GM23338 (cell line): Measurements from ENCODE around the gene RNF207. TPM values are rescaled to one million over a fixed set of nuclear protein-coding genes. Genes with fewer than 3 reads are reported as not detected.

ENCODE experiments used
- ATAC-seq: fragments of 200-7000 bp; cut with Tn5 transposase; 3 replicates; pipeline ENCODE4 v1.9.1; 2020
- DNase-seq: peaks from one replicate; pipeline ENCODE4 v3.0.0-alpha.2; 2015; ENCODE audit warnings: low spot score
- H2AFZ ChIP-seq: fragments of 200-600 bp; sonication (generic); 2 replicates; pipeline ENCODE4 v1.8.0; 2016; ENCODE audit warnings: antibody characterized with exemption, mild to moderate bottlenecking, moderate library complexity
- H3F3A ChIP-seq: fragments of 200-600 bp; sonication (generic); replicated peaks from 2 replicates; pipeline ENCODE4 v1.8.0; 2017; ENCODE audit warnings: antibody characterized with exemption, mixed run types, low read depth
- H3K27ac ChIP-seq: fragments of 200-600 bp; sonication (generic); 2 replicates; pipeline ENCODE4 v1.6.1; 2016; ENCODE audit warnings: low read depth
- H3K27me3 ChIP-seq: fragments of 200-600 bp; sonication (generic); 2 replicates; pipeline ENCODE4 v1.8.0; 2016; ENCODE audit warnings: mild to moderate bottlenecking, mixed run types, moderate library complexity; ENCODE audit not compliant: insufficient read depth
- H3K36me3 ChIP-seq: fragments of 200-600 bp; sonication (generic); 2 replicates; pipeline ENCODE4 v1.8.0; 2016; ENCODE audit warnings: mild to moderate bottlenecking; ENCODE audit not compliant: insufficient read depth
- H3K4me1 ChIP-seq: fragments of 200-600 bp; sonication (generic); 2 replicates; pipeline ENCODE4 v1.8.0; 2016; ENCODE audit warnings: mild to moderate bottlenecking, moderate library complexity; ENCODE audit not compliant: insufficient read depth
- H3K4me2 ChIP-seq: fragments of 200-600 bp; sonication (generic); 2 replicates; pipeline ENCODE4 v1.7.1; 2017; ENCODE audit warnings: mixed run types
- H3K4me3 ChIP-seq: fragments of 200-600 bp; sonication (generic); 2 replicates; pipeline ENCODE4 v1.6.1; 2016; ENCODE audit warnings: mixed run types
- H3K79me2 ChIP-seq: fragments of 200-600 bp; sonication (generic); replicated peaks from 2 replicates; pipeline ENCODE4 v1.8.0; 2017; ENCODE audit warnings: mild to moderate bottlenecking; ENCODE audit not compliant: insufficient read depth
- H3K9me2 ChIP-seq: fragments of 200-600 bp; sonication (generic); 2 replicates; pipeline ENCODE4 v1.8.0; 2017; ENCODE audit not compliant: insufficient read depth
- H4K20me1 ChIP-seq: fragments of 200-600 bp; sonication (generic); replicated peaks from 2 replicates; pipeline ENCODE4 v1.8.0; 2017; ENCODE audit warnings: mild to moderate bottlenecking; ENCODE audit not compliant: insufficient read depth
- H3K27ac Mint-ChIP-seq: 2 replicates; pipeline ENCODE4 v1.8.0; 2020; ENCODE audit warnings: inconsistent platforms, mild to moderate bottlenecking, moderate library complexity, mixed read lengths
- H3K27me3 Mint-ChIP-seq: 3 replicates; pipeline ENCODE4 v1.8.0; 2022; ENCODE audit warnings: low read depth, mild to moderate bottlenecking, moderate library complexity, mixed read lengths, inconsistent platforms; ENCODE audit not compliant: insufficient read depth, poor library complexity
- H3K36me3 Mint-ChIP-seq: 3 replicates; pipeline ENCODE4 v1.8.0; 2021; ENCODE audit warnings: low read depth, mild to moderate bottlenecking, inconsistent platforms, moderate library complexity, mixed read lengths
- H3K4me1 Mint-ChIP-seq: 3 replicates; pipeline ENCODE4 v1.8.0; 2020; ENCODE audit warnings: mild to moderate bottlenecking, inconsistent platforms, mixed read lengths
- H3K4me3 Mint-ChIP-seq: 3 replicates; pipeline ENCODE4 v1.8.0; 2021; ENCODE audit warnings: moderate library complexity, mild to moderate bottlenecking, inconsistent platforms, mixed read lengths
- H3K9me3 Mint-ChIP-seq: 3 replicates; pipeline ENCODE4 v1.8.0; 2020; ENCODE audit warnings: moderate library complexity, mild to moderate bottlenecking, inconsistent platforms, mixed read lengths
- CREB1 ChIP-seq: fragments of 250-450 bp; sonication (Bioruptor Pico); IDR thresholded peaks from 2 replicates; pipeline ENCODE4 v1.5.0; 2020; ENCODE audit warnings: low read depth, mild to moderate bottlenecking, moderate library complexity
- CTCF ChIP-seq, 2 experiments: fragments of 200-600 bp in 1 of 2; sonication (generic) in 1 of 2; conservative IDR thresholded peaks; 2 replicates each; pipeline versions ENCODE4 v1.5.1 to v1.6.1; 2016 to 2017; ENCODE audit warnings: antibody characterized with exemption in 2 of 2, low read depth in 2 of 2, mild to moderate bottlenecking in 2 of 2, moderate library complexity in 1 of 2
- ETS1 ChIP-seq: IDR thresholded peaks from 2 replicates; pipeline ENCODE4 v1.6.1; 2016; ENCODE audit warnings: antibody characterized with exemption
- EZH2 ChIP-seq: fragments of 200-600 bp; sonication (generic); IDR thresholded peaks from one replicate; pipeline ENCODE4 v1.8.0; 2017; ENCODE audit warnings: antibody characterized with exemption, mild to moderate bottlenecking, low read depth; ENCODE audit not compliant: unreplicated experiment
- EZH2phosphoT487 ChIP-seq: fragments of 200-600 bp; sonication (generic); IDR thresholded peaks from one replicate; pipeline ENCODE4 v1.8.1; 2018; ENCODE audit warnings: antibody characterized with exemption; ENCODE audit not compliant: unreplicated experiment
- NANOG ChIP-seq: IDR thresholded peaks from 2 replicates; pipeline ENCODE4 v1.6.1; 2016; ENCODE audit warnings: antibody characterized with exemption, borderline replicate concordance
- POLR2AphosphoS5 ChIP-seq: IDR thresholded peaks from 2 replicates; pipeline ENCODE4 v1.6.1; 2016; ENCODE audit warnings: antibody characterized with exemption, low read depth
- ZNF331 ChIP-seq: fragments of 250-450 bp; sonication (Bioruptor Pico); IDR thresholded peaks from 2 replicates; pipeline ENCODE4 v1.5.0; 2020; ENCODE audit warnings: low read depth, mild to moderate bottlenecking, moderate library complexity
- polyA plus RNA-seq: library from polyadenylated mRNA; unstranded; fragments of >200 nt; fragmentation: Nextera tagmentation; extraction: Ambion mirVana; gene quantifications from 2 replicates; pipeline ENCODE4 v1.2.1, GENCODE V29; 2016
- total RNA-seq: library from RNA; depleted of rRNA; stranded (reverse); fragments of >200 nt; shearing (Covaris generic); gene quantifications from 2 replicates; pipeline ENCODE4 v1.2.3, GENCODE V29; 2014
- TF ChIP-seq, protein P1 (sequence below): IDR thresholded peaks from one replicate; pipeline ENCODE4 v1.6.1; 2018; ENCODE audit warnings: antibody characterized with exemption; ENCODE audit not compliant: unreplicated experiment

The RNF207 gene
- total and polyA plus RNA-seq, 2 experiments from 2014 or later, result 1.7 to 2.9 TPM

GRCh38 chr1:6208723-6209660 is 3.1 kb downstream of the RNF207 start:
- no peak for TF ChIP-seq EZH2phosphoT487
- TF ChIP-seq NANOG, result no peak
- TF ChIP-seq ETS1, result no peak
- 0 out of 2 replicates have a peak, but pooled peaks have one; percentile 38 for TF ChIP-seq CREB1
- peak; percentile 31 to 45 for TF ChIP-seq CTCF (conservative IDR thresholded peaks at IDR 0.05; ENCODE audit: low read depth in 2 of 2)
- TF ChIP-seq POLR2AphosphoS5, result peak; percentile 29; the same call in 1 of the 2 replicates
- peak; percentile 5 for TF ChIP-seq EZH2
- no peak for TF ChIP-seq ZNF331 (CRISPR knock-in tag)
- TF ChIP-seq, protein P1, sequence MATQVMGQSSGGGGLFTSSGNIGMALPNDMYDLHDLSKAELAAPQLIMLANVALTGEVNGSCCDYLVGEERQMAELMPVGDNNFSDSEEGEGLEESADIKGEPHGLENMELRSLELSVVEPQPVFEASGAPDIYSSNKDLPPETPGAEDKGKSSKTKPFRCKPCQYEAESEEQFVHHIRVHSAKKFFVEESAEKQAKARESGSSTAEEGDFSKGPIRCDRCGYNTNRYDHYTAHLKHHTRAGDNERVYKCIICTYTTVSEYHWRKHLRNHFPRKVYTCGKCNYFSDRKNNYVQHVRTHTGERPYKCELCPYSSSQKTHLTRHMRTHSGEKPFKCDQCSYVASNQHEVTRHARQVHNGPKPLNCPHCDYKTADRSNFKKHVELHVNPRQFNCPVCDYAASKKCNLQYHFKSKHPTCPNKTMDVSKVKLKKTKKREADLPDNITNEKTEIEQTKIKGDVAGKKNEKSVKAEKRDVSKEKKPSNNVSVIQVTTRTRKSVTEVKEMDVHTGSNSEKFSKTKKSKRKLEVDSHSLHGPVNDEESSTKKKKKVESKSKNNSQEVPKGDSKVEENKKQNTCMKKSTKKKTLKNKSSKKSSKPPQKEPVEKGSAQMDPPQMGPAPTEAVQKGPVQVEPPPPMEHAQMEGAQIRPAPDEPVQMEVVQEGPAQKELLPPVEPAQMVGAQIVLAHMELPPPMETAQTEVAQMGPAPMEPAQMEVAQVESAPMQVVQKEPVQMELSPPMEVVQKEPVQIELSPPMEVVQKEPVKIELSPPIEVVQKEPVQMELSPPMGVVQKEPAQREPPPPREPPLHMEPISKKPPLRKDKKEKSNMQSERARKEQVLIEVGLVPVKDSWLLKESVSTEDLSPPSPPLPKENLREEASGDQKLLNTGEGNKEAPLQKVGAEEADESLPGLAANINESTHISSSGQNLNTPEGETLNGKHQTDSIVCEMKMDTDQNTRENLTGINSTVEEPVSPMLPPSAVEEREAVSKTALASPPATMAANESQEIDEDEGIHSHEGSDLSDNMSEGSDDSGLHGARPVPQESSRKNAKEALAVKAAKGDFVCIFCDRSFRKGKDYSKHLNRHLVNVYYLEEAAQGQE, result no peak
- Histone ChIP-seq H3K9me2 (no peaks in the 10 kb centered on the region), H3F3A (0 out of 2 replicates have a peak, but pooled peaks cover 10% of the 10 kb centered on the region), H2AFZ (peak overlapping the region; percentile 78), H3K4me1 (peaks cover 27% of the 10 kb centered on the region), H3K4me2 (peak overlapping the region; percentile 85), H3K27me3 (peaks cover 48% of the 10 kb centered on the region), H3K36me3 (no peaks in the 10 kb centered on the region), H4K20me1 (no peaks in the 10 kb centered on the region), H3K4me3 (peak overlapping the region; percentile 55), H3K27ac (no peak overlapping the region), H3K79me2 (no peaks in the 10 kb centered on the region)
- DNase-seq (peak; percentile 61), ATAC-seq (peak; percentile 14)
- no peak overlapping the region for H3K27ac Mint-ChIP-seq
- H3K4me3 Mint-ChIP-seq, result peak overlapping the region; percentile 66
- H3K36me3 Mint-ChIP-seq, result no peaks in the 10 kb centered on the region
- peaks cover 24% of the 10 kb centered on the region for H3K4me1 Mint-ChIP-seq
- H3K27me3 Mint-ChIP-seq, result peaks cover 43% of the 10 kb centered on the region
- H3K9me3 Mint-ChIP-seq, result no peaks in the 10 kb centered on the region; the same call in 2 of the 3 replicates
